IMR-90 (cell line): ENCODE data around the gene TMIGD1. TPM values are rescaled to one million over a fixed set of nuclear protein-coding genes. Genes with fewer than 3 reads are reported as not detected.

Source experiments
- ATAC-seq: fragments of 200-7000 bp; cut with Tn5 transposase; 2 replicates; pipeline ENCODE4 v1.9.1; 2020; ENCODE audit warnings: low read depth, mild to moderate bottlenecking, moderate library complexity
- BruUV-seq: library from RNA; stranded (reverse); fragments of 400-500 nt; replicated peaks from 2 replicates; lab custom pipeline; 2021; lab: Mats Ljungman, UMichigan
- CTCF ChIA-PET: fragments of 300-600 bp; formaldehyde crosslinking; extraction: SDS; loops from one replicate; lab custom pipeline; 2021; ENCODE audit warnings: antibody characterized with exemption; lab: Yijun Ruan, JAX
- POLR2A ChIA-PET: fragments of 300-600 bp; sonication (Branson Sonifier 250); formaldehyde crosslinking; loops from one replicate; lab custom pipeline; 2022; ENCODE audit warnings: antibody characterized with exemption; ENCODE audit not compliant: unreplicated experiment; lab: Charles Lee
- DNase-seq: peaks from one replicate; pipeline ENCODE4 v3.0.0; 2013
- H2AFZ ChIP-seq: replicated peaks from 2 replicates; pipeline ENCODE3; 2013; ENCODE audit warnings: low read length, mild to moderate bottlenecking; ENCODE audit not compliant: poor library complexity
- H2AK5ac ChIP-seq: 2 replicates; pipeline ENCODE4 v1.6.1; 2013; ENCODE audit warnings: low read depth, low read length, inconsistent platforms
- H2AK9ac ChIP-seq: replicated peaks from 2 replicates; pipeline ENCODE3; 2013; ENCODE audit warnings: mild to moderate bottlenecking, low read depth, low read length, moderate library complexity; ENCODE audit not compliant: poor library complexity
- H2BK120ac ChIP-seq: 2 replicates; pipeline ENCODE4 v1.6.1; 2013; ENCODE audit warnings: low read depth, low read length, inconsistent platforms
- H2BK15ac ChIP-seq: 3 replicates; pipeline ENCODE4 v1.6.1; 2013; ENCODE audit warnings: low read depth, low read length, inconsistent platforms
- H2BK20ac ChIP-seq: 2 replicates; pipeline ENCODE4 v1.6.1; 2013; ENCODE audit warnings: low read depth, mild to moderate bottlenecking, inconsistent platforms, low read length, moderate library complexity
- H2BK5ac ChIP-seq: 2 replicates; pipeline ENCODE4 v1.6.1; 2013; ENCODE audit warnings: mild to moderate bottlenecking, low read depth, low read length, inconsistent platforms; ENCODE audit not compliant: poor library complexity, severe bottlenecking
- H3K14ac ChIP-seq: replicated peaks from 2 replicates; pipeline ENCODE4 v1.6.1; 2013; ENCODE audit warnings: low read depth, low read length, inconsistent platforms
- H3K18ac ChIP-seq: 2 replicates; pipeline ENCODE4 v1.6.1; 2013; ENCODE audit warnings: low read depth, low read length, control low read depth
- H3K23ac ChIP-seq: 2 replicates; pipeline ENCODE4 v1.6.1; 2013; ENCODE audit warnings: low read depth, low read length, inconsistent platforms
- H3K27ac ChIP-seq: 2 replicates; pipeline ENCODE4 v1.5.1; 2013; ENCODE audit warnings: mild to moderate bottlenecking, control low read depth, low read length; ENCODE audit not compliant: insufficient read depth
- H3K27me3 ChIP-seq: 2 replicates; pipeline ENCODE4 v1.6.1; 2013; ENCODE audit warnings: low read length; ENCODE audit not compliant: control insufficient read depth, insufficient read depth
- H3K36me3 ChIP-seq: 2 replicates; pipeline ENCODE4 v1.6.1; 2013; ENCODE audit warnings: low read length, mixed read lengths; ENCODE audit not compliant: control insufficient read depth, insufficient read depth
- H3K4ac ChIP-seq: 2 replicates; pipeline ENCODE4 v1.6.1; 2013; ENCODE audit warnings: low read depth, low read length, inconsistent platforms
- H3K4me1 ChIP-seq: 2 replicates; pipeline ENCODE4 v1.6.1; 2013; ENCODE audit warnings: low read length, mixed read lengths; ENCODE audit not compliant: control insufficient read depth, insufficient read depth
- H3K4me2 ChIP-seq: 2 replicates; pipeline ENCODE4 v1.6.1; 2013; ENCODE audit warnings: low read depth, mild to moderate bottlenecking, control low read depth, low read length, moderate library complexity
- H3K4me3 ChIP-seq: 2 replicates; pipeline ENCODE4 v1.5.1; 2013; ENCODE audit warnings: low read depth, mild to moderate bottlenecking, control low read depth, low read length, moderate library complexity; ENCODE audit not compliant: insufficient read depth
- H3K56ac ChIP-seq: 2 replicates; pipeline ENCODE4 v1.6.1; 2013; ENCODE audit warnings: low read length, inconsistent platforms; ENCODE audit not compliant: insufficient read depth; ENCODE audit errors: extremely low read depth
- H3K79me1 ChIP-seq, 2 experiments: 2 replicates each; pipeline ENCODE4 v1.6.1; 2013; ENCODE audit warnings: low read length in 2 of 2, inconsistent platforms in 1 of 2, low read depth in 1 of 2
- H3K9ac ChIP-seq: 2 replicates; pipeline ENCODE4 v1.6.1; 2013; ENCODE audit warnings: low read depth, low read length, control low read depth
- H3K9me1 ChIP-seq: 2 replicates; pipeline ENCODE4 v1.6.1; 2013; ENCODE audit warnings: low read length, inconsistent platforms; ENCODE audit not compliant: insufficient read depth
- H3K9me3 ChIP-seq: 2 replicates; pipeline ENCODE4 v1.6.1; 2013; ENCODE audit warnings: low read length; ENCODE audit not compliant: control insufficient read depth, insufficient read depth
- H4K20me1 ChIP-seq: 2 replicates; pipeline ENCODE4 v1.6.1; 2013; ENCODE audit warnings: low read length, inconsistent platforms; ENCODE audit not compliant: insufficient read depth
- H4K5ac ChIP-seq: 2 replicates; pipeline ENCODE4 v1.6.1; 2013; ENCODE audit warnings: mild to moderate bottlenecking, low read depth, low read length, control low read depth
- H4K8ac ChIP-seq, 2 experiments: 2 replicates each; pipeline ENCODE4 v1.6.1; 2013; ENCODE audit warnings: low read depth in 2 of 2, low read length in 2 of 2, control low read depth in 1 of 2, inconsistent platforms in 1 of 2
- H4K91ac ChIP-seq: 2 replicates; pipeline ENCODE4 v1.6.1; 2013; ENCODE audit warnings: low read depth, low read length, inconsistent platforms; ENCODE audit not compliant: insufficient read depth
- CEBPB ChIP-seq: IDR thresholded peaks from 2 replicates; pipeline ENCODE4 v1.6.1; 2012; ENCODE audit warnings: low read depth, low read length, improper control_type of control experiment
- CHD1 ChIP-seq: IDR thresholded peaks from 2 replicates; pipeline ENCODE4 v1.6.1; 2012; ENCODE audit warnings: low read depth, low read length, improper control_type of control experiment
- MAFK ChIP-seq: IDR thresholded peaks from 2 replicates; pipeline ENCODE4 v1.6.1; 2012; ENCODE audit warnings: low read depth, low read length, improper control_type of control experiment
- NFE2L2 ChIP-seq: fragments of 150-350 bp; IDR thresholded peaks from 2 replicates; pipeline ENCODE4 v1.6.1; 2016; ENCODE audit warnings: low read depth, mild to moderate bottlenecking, low read length
- RCOR1 ChIP-seq: IDR thresholded peaks from 2 replicates; pipeline ENCODE4 v1.6.1; 2012; ENCODE audit warnings: mild to moderate bottlenecking, low read length, improper control_type of control experiment; ENCODE audit not compliant: insufficient replicate concordance
- RFX5 ChIP-seq: IDR thresholded peaks from 2 replicates; pipeline ENCODE4 v1.8.0; 2012; ENCODE audit warnings: low read depth, mild to moderate bottlenecking, low read length, moderate library complexity
- WGBS, 2 experiments: methylation state at CpG; one replicate each; pipeline versions ENCODE4 v1.1.5 to v1.1.7; 2013; ENCODE audit warnings: missing lambda C conversion rate in 2 of 2; ENCODE audit not compliant: insufficient read length in 1 of 2; ENCODE audit errors: extremely low coverage in 2 of 2; 5-methylcytosine and 5-hydroxymethylcytosine counted together
- dilution Hi-C: fragments of 300-500 bp; cut with HindIII; formaldehyde crosslinking; loops from one replicate; pipeline ENCODE4 v1.14.3; 2018; ENCODE audit warnings: low sequenced_read_pairs; ENCODE audit not compliant: unreplicated experiment
- in situ Hi-C: fragments of 300-500 bp; cut with MboI; formaldehyde crosslinking; loops from 3 replicates; pipeline ENCODE4 v1.14.3; 2019; ENCODE audit warnings: low sequenced_read_pairs, inconsistent platforms, mixed read lengths
- intact Hi-C: fragments of 100-400 bp; cut with micrococcal nuclease; formaldehyde crosslinking; loops from 2 replicates; pipeline ENCODE4 v1.10.0; 2022
- polyA plus RNA-seq, 3 experiments: library from polyadenylated mRNA; depleted of rRNA; stranded (reverse); fragments of >200 nt; gene quantifications; 2 replicates each; pipeline ENCODE4 v1.2.3, GENCODE V29; 2012; ENCODE audit warnings: low replicate concordance in 1 of 3
- total RNA-seq: library from RNA; depleted of rRNA; stranded (reverse); fragments of >200 nt; gene quantifications from 2 replicates; pipeline ENCODE4 v1.2.3, GENCODE V29; 2012
- TF ChIP-seq, protein P1 (sequence below): conservative IDR thresholded peaks from 2 replicates; pipeline ENCODE4 v1.5.1; 2012; ENCODE audit warnings: mild to moderate bottlenecking, low read depth, low read length, improper control_type of control experiment

TMIGD1 gene
- total and polyA plus RNA-seq, 2 of the 4 experiments (the other 2 are of a cell fraction), result not detected

DNA sequence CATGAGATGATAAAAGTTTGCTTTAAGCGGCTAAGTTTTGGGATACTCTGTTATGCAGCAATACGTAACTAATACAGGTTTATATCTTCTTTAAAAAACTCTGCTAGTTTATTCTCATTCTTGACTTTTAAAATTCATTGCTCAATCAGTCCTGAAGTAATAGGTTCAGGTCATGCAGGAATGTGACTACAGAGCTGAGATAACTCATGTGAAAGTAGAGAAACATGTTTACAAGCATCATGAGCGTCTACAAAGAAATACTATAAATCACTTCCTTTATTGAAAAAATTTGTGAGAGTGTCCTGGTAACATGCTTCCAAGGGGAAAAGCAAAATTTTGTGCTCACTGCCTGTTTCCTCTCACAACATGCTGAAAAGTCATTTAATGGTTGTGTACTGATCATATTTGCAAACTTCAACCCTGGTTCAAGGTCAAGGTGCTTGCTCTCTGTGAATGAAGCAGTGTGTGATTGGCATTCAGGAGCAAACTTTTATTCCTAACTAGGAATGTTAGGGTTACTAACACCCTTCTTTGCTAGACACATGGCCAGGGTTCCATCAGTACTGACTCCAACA is 12.5 kb upstream of the TMIGD1 start:
- Histone ChIP-seq H3K9me3 (no peaks in the 10 kb centered on the region), H3K36me3 (no peaks in the 10 kb centered on the region), H3K4me3 (no peak overlapping the region), H3K23ac (no peak overlapping the region), H4K8ac (no peak overlapping the region), H2AFZ (no peak overlapping the region), H3K9ac (no peak overlapping the region), H3K9me1 (peaks cover 7% of the 10 kb centered on the region), H4K91ac (no peak overlapping the region), H4K5ac (no peak overlapping the region), H3K4ac (peak overlapping the region; percentile 8; the same call in 1 of the 2 replicates), H2AK9ac (no peak overlapping the region), H2BK20ac (no peak overlapping the region), H3K79me1 (no peaks in the 10 kb centered on the region), H2BK120ac (0 out of 2 replicates have a peak overlapping the region, but pooled peaks have one; percentile 5), H3K4me2 (no peak overlapping the region), H4K20me1 (peaks cover 5% of the 10 kb centered on the region; the same call in 1 of the 2 replicates), H2BK15ac (no peak overlapping the region; the same call in 2 of the 3 replicates), H2BK5ac (no peak overlapping the region), H3K14ac (no peak overlapping the region; the same call in 1 of the 2 replicates), H3K18ac (no peak overlapping the region; the same call in 1 of the 2 replicates), H3K27me3 (no peaks in the 10 kb centered on the region), H3K4me1 (peaks cover 14% of the 10 kb centered on the region), H3K56ac (no peak overlapping the region; the same call in 1 of the 2 replicates), H2AK5ac (peak overlapping the region; percentile 12; the same call in 1 of the 2 replicates), H3K27ac (no peak overlapping the region)
- in situ Hi-C loops, result no loop called here
- ChIA-PET CTCF (no interaction called here), POLR2A (no interaction called here)
- dilution Hi-C loops, result no loop called here
- no CpG with 5 or more reads among the region's 3 CpGs for WGBS, 2 experiments
- intact Hi-C loops, result no loop called here
- TF ChIP-seq MAFK, result no peak
- no peak for TF ChIP-seq RCOR1
- TF ChIP-seq CEBPB, result peak; percentile 42; the same call in 1 of the 2 replicates
- TF ChIP-seq, protein P1, sequence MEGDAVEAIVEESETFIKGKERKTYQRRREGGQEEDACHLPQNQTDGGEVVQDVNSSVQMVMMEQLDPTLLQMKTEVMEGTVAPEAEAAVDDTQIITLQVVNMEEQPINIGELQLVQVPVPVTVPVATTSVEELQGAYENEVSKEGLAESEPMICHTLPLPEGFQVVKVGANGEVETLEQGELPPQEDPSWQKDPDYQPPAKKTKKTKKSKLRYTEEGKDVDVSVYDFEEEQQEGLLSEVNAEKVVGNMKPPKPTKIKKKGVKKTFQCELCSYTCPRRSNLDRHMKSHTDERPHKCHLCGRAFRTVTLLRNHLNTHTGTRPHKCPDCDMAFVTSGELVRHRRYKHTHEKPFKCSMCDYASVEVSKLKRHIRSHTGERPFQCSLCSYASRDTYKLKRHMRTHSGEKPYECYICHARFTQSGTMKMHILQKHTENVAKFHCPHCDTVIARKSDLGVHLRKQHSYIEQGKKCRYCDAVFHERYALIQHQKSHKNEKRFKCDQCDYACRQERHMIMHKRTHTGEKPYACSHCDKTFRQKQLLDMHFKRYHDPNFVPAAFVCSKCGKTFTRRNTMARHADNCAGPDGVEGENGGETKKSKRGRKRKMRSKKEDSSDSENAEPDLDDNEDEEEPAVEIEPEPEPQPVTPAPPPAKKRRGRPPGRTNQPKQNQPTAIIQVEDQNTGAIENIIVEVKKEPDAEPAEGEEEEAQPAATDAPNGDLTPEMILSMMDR, result no peak
- no peak for TF ChIP-seq NFE2L2
- TF ChIP-seq RFX5, result no peak
- TF ChIP-seq CHD1, result no peak
- no TSS peak for BruUV-seq
- DNase-seq (no peak), ATAC-seq (no peak)
